K562 (cell line): Measurements from ENCODE around the gene NDUFA6. TPM values are rescaled to one million over a fixed set of nuclear protein-coding genes. Genes with fewer than 3 reads are reported as not detected.

Experiments
- CAMTA2 ChIP-seq: fragments of 250-450 bp; sonication (Bioruptor Pico); conservative IDR thresholded peaks from 2 replicates; pipeline ENCODE4 v1.5.1; 2022
- CCAR2 ChIP-seq: fragments of 200-400 bp; formaldehyde crosslinking; IDR thresholded peaks from 2 replicates; pipeline ENCODE4 v1.6.1; 2017; ENCODE audit warnings: mild to moderate bottlenecking, low read depth, low read length
- FUS ChIP-seq: fragments of 200-400 bp; formaldehyde crosslinking; optimal IDR thresholded peaks from 2 replicates; pipeline ENCODE3; 2017; ENCODE audit warnings: low read depth, low read length
- GABPB1 ChIP-seq: sonication (generic); formaldehyde crosslinking; IDR thresholded peaks from 2 replicates; pipeline ENCODE4 v1.8.0; 2022; ENCODE audit warnings: mild to moderate bottlenecking, missing genetic modification reagents
- MAFK ChIP-seq: IDR thresholded peaks from 2 replicates; pipeline ENCODE4 v1.6.1; 2011; ENCODE audit warnings: low read length, improper control_type of control experiment
- MYBL2 ChIP-seq, 2 experiments: fragments of 450-650 bp in 1 of 2; sonication (generic) in 1 of 2; formaldehyde crosslinking in 1 of 2; IDR thresholded peaks; 2 replicates each; pipeline versions ENCODE4 v1.6.1 to v1.8.1; 2017 to 2022; ENCODE audit warnings: borderline replicate concordance in 1 of 2, inconsistent platforms in 1 of 2, low read depth in 1 of 2, mild to moderate bottlenecking in 1 of 2, missing genetic modification reagents in 1 of 2, moderate library complexity in 1 of 2
- NRF1 ChIP-seq, 2 experiments: fragments of 450-650 bp; IDR thresholded peaks in 1 of 2; conservative IDR thresholded peaks in 1 of 2; 2 replicates each; pipeline ENCODE4 v1.6.1; 2014; ENCODE audit warnings: mild to moderate bottlenecking in 2 of 2
- POLR3G ChIP-seq: IDR thresholded peaks from 2 replicates; pipeline ENCODE4 v1.6.1; 2011; ENCODE audit not compliant: insufficient read length, insufficient replicate concordance; ENCODE audit errors: extremely low read depth
- RHOXF2B ChIP-seq: fragments of 250-450 bp; sonication (Bioruptor Pico); conservative IDR thresholded peaks from 2 replicates; pipeline ENCODE4 v1.5.1; 2021
- SREBF1 ChIP-seq: fragments of 150-350 bp; IDR thresholded peaks from 2 replicates; pipeline ENCODE4 v1.6.1; 2014; ENCODE audit warnings: antibody characterized with exemption, low read depth, low read length, borderline replicate concordance
- STAT5B ChIP-seq: fragments of 250-450 bp; sonication (Bioruptor Pico); IDR thresholded peaks from 2 replicates; pipeline ENCODE4 v1.8.0; 2021; ENCODE audit warnings: mild to moderate bottlenecking, inconsistent platforms
- SUPT5H ChIP-seq: fragments of 450-650 bp; IDR thresholded peaks from 2 replicates; pipeline ENCODE4 v1.6.1; 2016
- ZNF408 ChIP-seq: fragments of 250-450 bp; sonication (Bioruptor Pico); IDR thresholded peaks from 2 replicates; pipeline ENCODE4 v1.4.0; 2020; ENCODE audit warnings: low read depth, mild to moderate bottlenecking, moderate library complexity
- ZNF589 ChIP-seq: fragments of 200-800 bp; sonication (Bioruptor generic); IDR thresholded peaks from 2 replicates; pipeline ENCODE4 v1.6.1; 2016; ENCODE audit warnings: low read depth, missing genetic modification characterization, missing compliant biosample characterization
- ZNF780A ChIP-seq: fragments of 250-450 bp; sonication (Bioruptor Pico); IDR thresholded peaks from 2 replicates; pipeline ENCODE4 v1.5.0; 2021; ENCODE audit warnings: mild to moderate bottlenecking
- polyA plus RNA-seq, 8 experiments: library from polyadenylated mRNA; depleted of rRNA in 4 of 8; stranded (reverse) in 5 of 8; unstranded in 3 of 8; fragments of >200 nt; fragmentation: Nextera tagmentation in 2 of 8; fragmentation: Illumina TruSeq in 1 of 8; extraction: Ambion mirVana in 2 of 8; extraction: Trizol in 1 of 8; gene quantifications; 2 replicates each; pipeline versions ENCODE4 v1.2.1 to v1.2.3, GENCODE V29; 2011 to 2014; ENCODE audit warnings: inconsistent platforms in 1 of 8, missing spikeins in 1 of 8
- total RNA-seq, 7 experiments: library from RNA; depleted of rRNA in 6 of 7; stranded (reverse); fragments of >200 nt in 6 of 7; fragmentation: Illumina TruSeq in 2 of 7; extraction: Trizol in 2 of 7; gene quantifications; 2 replicates each; pipeline versions ENCODE4 v1.2.1 to v1.2.3, GENCODE V29; 2011 to 2021; ENCODE audit warnings: low replicate concordance in 1 of 7
- TF ChIP-seq, protein P1 (sequence below): sonication (generic); formaldehyde crosslinking; IDR thresholded peaks from 2 replicates; pipeline ENCODE4 v1.5.0; 2020; ENCODE audit warnings: missing genetic modification reagents
- TF ChIP-seq, protein P2 (sequence below), 2 experiments: IDR thresholded peaks; 2 replicates each; pipeline ENCODE4 v1.6.1; 2012; ENCODE audit warnings: improper control_type of control experiment in 2 of 2, low read depth in 2 of 2, low read length in 2 of 2, borderline replicate concordance in 1 of 2
- TF ChIP-seq, protein P3 (sequence below): fragments of 450-650 bp; IDR thresholded peaks from 2 replicates; pipeline ENCODE4 v1.7.1; 2018; ENCODE audit warnings: mild to moderate bottlenecking, low read depth; ENCODE audit not compliant: partially characterized antibody
- TF ChIP-seq, protein P4 (sequence below): fragments of 250-450 bp; sonication (Bioruptor Pico); IDR thresholded peaks from 2 replicates; pipeline ENCODE4 v1.4.0; 2020; ENCODE audit warnings: mild to moderate bottlenecking

The NDUFA6 gene
- total and polyA plus RNA-seq, 9 of the 15 experiments (the other 6 are each of a cell fraction or from before 2014, with no cell fraction given): 90.0 to 474 (median 128) TPM

DNA sequence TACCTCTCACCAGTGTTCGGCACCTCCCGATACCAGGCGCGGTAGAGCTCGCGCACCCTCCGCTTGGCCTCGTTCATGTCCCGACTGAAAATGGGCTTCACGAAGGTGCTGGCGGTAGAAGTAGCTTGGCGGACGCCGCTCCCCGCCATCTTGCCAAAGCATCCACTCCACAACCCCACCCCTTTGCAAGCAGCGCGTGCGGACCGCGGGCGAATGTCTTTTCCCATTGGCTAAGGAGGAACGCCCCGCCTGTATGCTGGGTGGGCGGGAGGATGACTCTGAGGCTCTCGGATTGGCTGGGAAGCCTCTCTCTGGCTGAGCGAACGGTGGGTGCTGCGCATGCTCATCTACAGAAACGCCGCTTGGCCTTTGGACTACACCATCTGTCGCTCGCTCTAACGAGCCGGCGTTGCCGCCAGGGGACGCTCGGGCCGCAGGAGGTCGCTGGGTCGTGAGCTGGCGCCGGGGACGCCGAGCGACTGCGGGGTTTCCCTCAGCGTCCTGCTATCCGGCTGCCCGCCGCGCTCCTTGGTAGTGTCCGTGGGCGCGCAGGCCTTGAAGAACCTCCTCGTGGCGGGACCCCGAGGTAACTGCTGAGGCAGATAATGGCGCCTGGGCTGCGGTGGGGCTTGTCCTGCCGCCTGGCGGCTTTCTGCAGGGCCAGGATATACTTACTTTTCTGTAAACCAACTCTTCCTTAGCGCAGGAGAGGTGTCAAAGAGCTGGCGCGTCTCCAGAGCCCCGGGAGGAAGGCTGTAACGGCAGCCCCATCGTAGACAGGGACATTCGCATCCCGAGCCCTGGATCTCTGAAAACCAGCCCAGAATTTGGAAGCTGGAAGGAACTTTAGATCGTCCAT is at the start of gene NDUFA6 (continued):
- TF ChIP-seq MAFK: no peak
- no peak for TF ChIP-seq ZNF589 (CRISPR knock-in tag)
- TF ChIP-seq STAT5B (CRISPR knock-in tag): no peak
- TF ChIP-seq, protein P1, sequence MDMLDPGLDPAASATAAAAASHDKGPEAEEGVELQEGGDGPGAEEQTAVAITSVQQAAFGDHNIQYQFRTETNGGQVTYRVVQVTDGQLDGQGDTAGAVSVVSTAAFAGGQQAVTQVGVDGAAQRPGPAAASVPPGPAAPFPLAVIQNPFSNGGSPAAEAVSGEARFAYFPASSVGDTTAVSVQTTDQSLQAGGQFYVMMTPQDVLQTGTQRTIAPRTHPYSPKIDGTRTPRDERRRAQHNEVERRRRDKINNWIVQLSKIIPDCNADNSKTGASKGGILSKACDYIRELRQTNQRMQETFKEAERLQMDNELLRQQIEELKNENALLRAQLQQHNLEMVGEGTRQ (CRISPR knock-in tag): no peak
- TF ChIP-seq, protein P2, sequence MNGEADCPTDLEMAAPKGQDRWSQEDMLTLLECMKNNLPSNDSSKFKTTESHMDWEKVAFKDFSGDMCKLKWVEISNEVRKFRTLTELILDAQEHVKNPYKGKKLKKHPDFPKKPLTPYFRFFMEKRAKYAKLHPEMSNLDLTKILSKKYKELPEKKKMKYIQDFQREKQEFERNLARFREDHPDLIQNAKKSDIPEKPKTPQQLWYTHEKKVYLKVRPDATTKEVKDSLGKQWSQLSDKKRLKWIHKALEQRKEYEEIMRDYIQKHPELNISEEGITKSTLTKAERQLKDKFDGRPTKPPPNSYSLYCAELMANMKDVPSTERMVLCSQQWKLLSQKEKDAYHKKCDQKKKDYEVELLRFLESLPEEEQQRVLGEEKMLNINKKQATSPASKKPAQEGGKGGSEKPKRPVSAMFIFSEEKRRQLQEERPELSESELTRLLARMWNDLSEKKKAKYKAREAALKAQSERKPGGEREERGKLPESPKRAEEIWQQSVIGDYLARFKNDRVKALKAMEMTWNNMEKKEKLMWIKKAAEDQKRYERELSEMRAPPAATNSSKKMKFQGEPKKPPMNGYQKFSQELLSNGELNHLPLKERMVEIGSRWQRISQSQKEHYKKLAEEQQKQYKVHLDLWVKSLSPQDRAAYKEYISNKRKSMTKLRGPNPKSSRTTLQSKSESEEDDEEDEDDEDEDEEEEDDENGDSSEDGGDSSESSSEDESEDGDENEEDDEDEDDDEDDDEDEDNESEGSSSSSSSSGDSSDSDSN (IDR thresholded peaks at IDR 0.05; ENCODE audit: borderline replicate concordance in 1 of 2, low read depth in 2 of 2, low read length in 2 of 2): 0 out of 4 replicates have a peak, but pooled peaks of 1 of the 2 experiments have one; percentile 89
- no peak for TF ChIP-seq FUS
- TF ChIP-seq, protein P3, sequence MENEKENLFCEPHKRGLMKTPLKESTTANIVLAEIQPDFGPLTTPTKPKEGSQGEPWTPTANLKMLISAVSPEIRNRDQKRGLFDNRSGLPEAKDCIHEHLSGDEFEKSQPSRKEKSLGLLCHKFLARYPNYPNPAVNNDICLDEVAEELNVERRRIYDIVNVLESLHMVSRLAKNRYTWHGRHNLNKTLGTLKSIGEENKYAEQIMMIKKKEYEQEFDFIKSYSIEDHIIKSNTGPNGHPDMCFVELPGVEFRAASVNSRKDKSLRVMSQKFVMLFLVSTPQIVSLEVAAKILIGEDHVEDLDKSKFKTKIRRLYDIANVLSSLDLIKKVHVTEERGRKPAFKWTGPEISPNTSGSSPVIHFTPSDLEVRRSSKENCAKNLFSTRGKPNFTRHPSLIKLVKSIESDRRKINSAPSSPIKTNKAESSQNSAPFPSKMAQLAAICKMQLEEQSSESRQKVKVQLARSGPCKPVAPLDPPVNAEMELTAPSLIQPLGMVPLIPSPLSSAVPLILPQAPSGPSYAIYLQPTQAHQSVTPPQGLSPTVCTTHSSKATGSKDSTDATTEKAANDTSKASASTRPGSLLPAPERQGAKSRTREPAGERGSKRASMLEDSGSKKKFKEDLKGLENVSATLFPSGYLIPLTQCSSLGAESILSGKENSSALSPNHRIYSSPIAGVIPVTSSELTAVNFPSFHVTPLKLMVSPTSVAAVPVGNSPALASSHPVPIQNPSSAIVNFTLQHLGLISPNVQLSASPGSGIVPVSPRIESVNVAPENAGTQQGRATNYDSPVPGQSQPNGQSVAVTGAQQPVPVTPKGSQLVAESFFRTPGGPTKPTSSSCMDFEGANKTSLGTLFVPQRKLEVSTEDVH: peak; percentile 15
- no peak for TF ChIP-seq CCAR2
- TF ChIP-seq GABPB1 (CRISPR knock-in tag): peak; percentile 78; the same call in 1 of the 2 replicates
- no peak for TF ChIP-seq CAMTA2 (CRISPR knock-in tag)
- no peak for TF ChIP-seq MYBL2 (IDR thresholded peaks at IDR 0.05; ENCODE audit: low read depth)
- no peak for TF ChIP-seq MYBL2 (CRISPR knock-in tag; IDR thresholded peaks at IDR 0.05; ENCODE audit: borderline replicate concordance)
- no peak for TF ChIP-seq POLR3G
- TF ChIP-seq, protein P4, sequence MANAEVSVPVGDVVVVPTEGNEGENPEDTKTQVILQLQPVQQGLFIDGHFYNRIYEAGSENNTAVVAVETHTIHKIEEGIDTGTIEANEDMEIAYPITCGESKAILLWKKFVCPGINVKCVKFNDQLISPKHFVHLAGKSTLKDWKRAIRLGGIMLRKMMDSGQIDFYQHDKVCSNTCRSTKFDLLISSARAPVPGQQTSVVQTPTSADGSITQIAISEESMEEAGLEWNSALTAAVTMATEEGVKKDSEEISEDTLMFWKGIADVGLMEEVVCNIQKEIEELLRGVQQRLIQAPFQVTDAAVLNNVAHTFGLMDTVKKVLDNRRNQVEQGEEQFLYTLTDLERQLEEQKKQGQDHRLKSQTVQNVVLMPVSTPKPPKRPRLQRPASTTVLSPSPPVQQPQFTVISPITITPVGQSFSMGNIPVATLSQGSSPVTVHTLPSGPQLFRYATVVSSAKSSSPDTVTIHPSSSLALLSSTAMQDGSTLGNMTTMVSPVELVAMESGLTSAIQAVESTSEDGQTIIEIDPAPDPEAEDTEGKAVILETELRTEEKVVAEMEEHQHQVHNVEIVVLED (CRISPR knock-in tag): 0 out of 2 replicates have a peak, but pooled peaks have one; percentile 43
- TF ChIP-seq SREBF1: no peak
- TF ChIP-seq SUPT5H: peak; percentile 91
- TF ChIP-seq NRF1 (conservative IDR thresholded peaks at IDR 0.05 in 1 of 2, IDR thresholded peaks at IDR 0.05 in 1 of 2): peak; percentile 98 to 99
- no peak for TF ChIP-seq RHOXF2B
- TF ChIP-seq ZNF780A (CRISPR knock-in tag): no peak
- TF ChIP-seq ZNF408: no peak
